Osteoblast (primary cell): ENCODE data around the gene LHFPL6. TPM values are rescaled to one million over a fixed set of nuclear protein-coding genes. Genes with fewer than 3 reads are reported as not detected.

Source experiments
- DNase-seq: peaks from one replicate; pipeline ENCODE4 v3.0.0; 2011; ENCODE audit warnings: low spot score, mixed read lengths; ENCODE audit not compliant: insufficient read length; ENCODE audit errors: missing footprints
- H2AFZ ChIP-seq: 2 replicates; pipeline ENCODE4 v1.6.0; 2011; ENCODE audit warnings: mild to moderate bottlenecking, low read length
- H3K27ac ChIP-seq: 2 replicates; pipeline ENCODE4 v1.5.1; 2011; ENCODE audit warnings: mild to moderate bottlenecking, low read depth, low read length, moderate library complexity
- H3K27me3 ChIP-seq: 2 replicates; pipeline ENCODE4 v1.6.0; 2012; ENCODE audit warnings: mild to moderate bottlenecking, control low read depth, inconsistent platforms, low read length, moderate library complexity; ENCODE audit not compliant: insufficient read depth
- H3K36me3 ChIP-seq: 2 replicates; pipeline ENCODE4 v1.5.1; 2011; ENCODE audit warnings: mild to moderate bottlenecking, low read length, control low read depth, moderate library complexity; ENCODE audit not compliant: insufficient read depth
- H3K4me1 ChIP-seq: 2 replicates; pipeline ENCODE4 v1.5.1; 2011; ENCODE audit warnings: mild to moderate bottlenecking, low read length, control low read depth, moderate library complexity; ENCODE audit not compliant: insufficient read depth
- H3K4me2 ChIP-seq: 2 replicates; pipeline ENCODE4 v1.6.0; 2011; ENCODE audit warnings: mild to moderate bottlenecking, low read length; ENCODE audit not compliant: insufficient read depth
- H3K4me3 ChIP-seq: fragments of 200-600 bp; sonication (generic); 3 replicates; pipeline ENCODE4 v1.5.1; 2012; ENCODE audit warnings: mild to moderate bottlenecking, low read length, inconsistent platforms; ENCODE audit not compliant: insufficient read depth
- H3K79me2 ChIP-seq: 2 replicates; pipeline ENCODE4 v1.6.0; 2012; ENCODE audit warnings: mild to moderate bottlenecking, low read length, control low read depth, inconsistent platforms; ENCODE audit not compliant: insufficient read depth
- H3K9me3 ChIP-seq: 2 replicates; pipeline ENCODE4 v1.5.1; 2011; ENCODE audit warnings: low read depth, low read length, control low read depth
- H4K20me1 ChIP-seq: 2 replicates; pipeline ENCODE4 v1.6.0; 2012; ENCODE audit warnings: mild to moderate bottlenecking, low read length, control low read depth; ENCODE audit not compliant: insufficient read depth
- CTCF ChIP-seq: IDR thresholded peaks from 2 replicates; pipeline ENCODE4 v1.5.1; 2011; ENCODE audit warnings: mild to moderate bottlenecking, low read depth, low read length, moderate library complexity; ENCODE audit errors: extremely low read depth
- total RNA-seq: library from RNA; depleted of rRNA; stranded (reverse); fragments of >200 nt; gene quantifications from 2 replicates; pipeline ENCODE4 v1.2.3, GENCODE V29; 2012

Gene LHFPL6
- total RNA-seq, 1 donor, result 112 TPM

- H3K79me2 ChIP-seq, result peaks cover 71% of the 10 kb centered on the region
- peaks cover 32% of the 10 kb centered on the region for H3K4me1 ChIP-seq
- H3K4me2 ChIP-seq, result peak overlapping the region; percentile 58
- peak; percentile 70 for DNase-seq
- no peaks in the 10 kb centered on the region for H3K9me3 ChIP-seq
- H3K27me3 ChIP-seq, result no peaks in the 10 kb centered on the region
- H3K36me3 ChIP-seq, result peaks cover 5% of the 10 kb centered on the region
- no peak overlapping the region for H3K27ac ChIP-seq
- H2AFZ ChIP-seq, result no peak overlapping the region
- no peaks in the 10 kb centered on the region for H4K20me1 ChIP-seq
- TF ChIP-seq CTCF, result no peak
- peak overlapping the region; percentile 2 for H3K4me3 ChIP-seq
Measured at GRCh38 chr13:39597838-39598237, 5.2 kb downstream of the LHFPL6 start.

GRCh38 chr13:39596685-39597084 is 6.3 kb downstream of the LHFPL6 start:
- no peak for TF ChIP-seq CTCF
- H3K79me2 ChIP-seq, result peaks cover 68% of the 10 kb centered on the region
- peaks cover 5% of the 10 kb centered on the region for H3K36me3 ChIP-seq
- H3K9me3 ChIP-seq, result no peaks in the 10 kb centered on the region
- H2AFZ ChIP-seq, result peak overlapping the region; percentile 34
- peak overlapping the region; percentile 26 for H3K4me2 ChIP-seq
- no peak overlapping the region for H3K27ac ChIP-seq
- DNase-seq, result no peak
- no peaks in the 10 kb centered on the region for H4K20me1 ChIP-seq
- H3K27me3 ChIP-seq, result no peaks in the 10 kb centered on the region
- no peak overlapping the region for H3K4me3 ChIP-seq
- H3K4me1 ChIP-seq, result peaks cover 32% of the 10 kb centered on the region

- DNase-seq, result no peak
- no peak overlapping the region for H3K4me3 ChIP-seq
- no peak overlapping the region for H3K4me2 ChIP-seq
- no peak overlapping the region for H2AFZ ChIP-seq
- H4K20me1 ChIP-seq, result no peaks in the 10 kb centered on the region
- no peaks in the 10 kb centered on the region for H3K9me3 ChIP-seq
- peaks cover 68% of the 10 kb centered on the region for H3K79me2 ChIP-seq
- TF ChIP-seq CTCF, result no peak
- H3K36me3 ChIP-seq, result peaks cover 5% of the 10 kb centered on the region
- H3K27me3 ChIP-seq, result no peaks in the 10 kb centered on the region
- H3K27ac ChIP-seq, result no peak overlapping the region
- H3K4me1 ChIP-seq, result peaks cover 31% of the 10 kb centered on the region
Measured at GRCh38 chr13:39596176-39596575, 6.8 kb downstream of the LHFPL6 start.

GRCh38 chr13:39590466-39591036 is 12.4 kb downstream of the LHFPL6 start:
- peaks cover 66% of the 10 kb centered on the region for H3K79me2 ChIP-seq
- H2AFZ ChIP-seq, result no peak overlapping the region
- no peak overlapping the region for H3K4me2 ChIP-seq

More at GRCh38 chr13:39590466-39591036, 12.4 kb downstream of the LHFPL6 start:
- H4K20me1 ChIP-seq, result peaks cover 10% of the 10 kb centered on the region
- no peaks in the 10 kb centered on the region for H3K36me3 ChIP-seq
- no peak overlapping the region for H3K4me3 ChIP-seq
- H3K27ac ChIP-seq, result no peak overlapping the region
- TF ChIP-seq CTCF, result no peak
- no peak for DNase-seq
- no peaks in the 10 kb centered on the region for H3K27me3 ChIP-seq
- no peaks in the 10 kb centered on the region for H3K9me3 ChIP-seq
- H3K4me1 ChIP-seq, result no peaks in the 10 kb centered on the region
